WTC11 (cell line): ENCODE measurements around the gene SAE1.

Source experiments
- CREM ChIP-seq: sonication (generic); formaldehyde crosslinking; IDR thresholded peaks from 2 replicates; pipeline ENCODE4 v1.8.1; 2022; ENCODE audit warnings: mild to moderate bottlenecking, missing genetic modification reagents, moderate library complexity
- CTCF ChIP-seq: fragments of 200-600 bp; IDR thresholded peaks from 2 replicates; pipeline ENCODE4 v1.8.0; 2022; ENCODE audit warnings: antibody characterized with exemption
- FOXK1 ChIP-seq: sonication (generic); formaldehyde crosslinking; IDR thresholded peaks from 2 replicates; pipeline ENCODE4 v1.8.0; 2022; ENCODE audit warnings: mild to moderate bottlenecking, moderate library complexity, missing genetic modification reagents
- GRHL2 ChIP-seq: fragments of 250-450 bp; sonication (Bioruptor Pico); IDR thresholded peaks from 2 replicates; pipeline ENCODE4 v1.8.0; 2022; ENCODE audit warnings: mild to moderate bottlenecking, moderate library complexity; ENCODE audit not compliant: insufficient replicate concordance, severe bottlenecking
- IRF2 ChIP-seq: sonication (generic); formaldehyde crosslinking; IDR thresholded peaks from 2 replicates; pipeline ENCODE4 v1.8.0; 2022; ENCODE audit warnings: low read depth, missing genetic modification reagents, borderline replicate concordance
- JUN ChIP-seq: sonication (generic); formaldehyde crosslinking; IDR thresholded peaks from 2 replicates; pipeline ENCODE4 v1.8.0; 2023; ENCODE audit warnings: mild to moderate bottlenecking, missing genetic modification reagents
- MLX ChIP-seq: sonication (generic); formaldehyde crosslinking; IDR thresholded peaks from 2 replicates; pipeline ENCODE4 v1.8.1; 2023; ENCODE audit warnings: mild to moderate bottlenecking, missing genetic modification reagents, moderate library complexity
- ZNF219 ChIP-seq: sonication (generic); formaldehyde crosslinking; IDR thresholded peaks from 2 replicates; pipeline ENCODE4 v1.8.0; 2023; ENCODE audit warnings: missing genetic modification reagents, mild to moderate bottlenecking, borderline replicate concordance
- ZNF423 ChIP-seq: fragments of 250-450 bp; sonication (Bioruptor Pico); IDR thresholded peaks from 2 replicates; pipeline ENCODE4 v2.1.2; 2022; ENCODE audit warnings: mild to moderate bottlenecking, moderate library complexity
- TF ChIP-seq, protein P1 (sequence below): sonication (generic); formaldehyde crosslinking; IDR thresholded peaks from 2 replicates; pipeline ENCODE4 v1.8.1; 2022; ENCODE audit warnings: low read depth, missing genetic modification reagents, borderline replicate concordance
- TF ChIP-seq, protein P2 (sequence below): sonication (generic); formaldehyde crosslinking; IDR thresholded peaks from 2 replicates; pipeline ENCODE4 v1.8.0; 2022; ENCODE audit warnings: mild to moderate bottlenecking, missing genetic modification reagents
- TF ChIP-seq, protein P3 (sequence below): sonication (generic); formaldehyde crosslinking; IDR thresholded peaks from 2 replicates; pipeline ENCODE4 v1.8.0; 2022; ENCODE audit warnings: mild to moderate bottlenecking, missing genetic modification reagents
- TF ChIP-seq, protein P4 (sequence below): sonication (generic); formaldehyde crosslinking; IDR thresholded peaks from 2 replicates; pipeline ENCODE4 v1.8.0; 2023; ENCODE audit warnings: mild to moderate bottlenecking, missing genetic modification reagents

DNA sequence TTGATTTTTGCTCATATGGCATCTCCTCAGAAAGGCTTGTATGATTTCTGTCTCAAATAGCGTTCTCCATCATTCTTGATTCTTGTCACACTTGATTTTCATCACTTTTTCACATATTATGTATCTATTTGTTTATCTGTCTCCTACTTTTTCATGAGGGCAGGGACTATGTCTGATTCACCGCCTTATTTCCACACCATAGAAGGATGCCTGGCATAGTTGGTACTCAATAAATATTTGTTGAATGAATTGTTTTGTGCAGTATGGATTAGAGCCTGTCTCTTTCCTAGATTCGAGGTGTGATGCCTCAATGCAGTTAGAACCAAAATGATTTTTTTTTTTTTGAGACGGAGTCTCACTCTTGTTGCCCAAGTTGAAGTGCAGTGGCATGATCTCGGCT is 12.1 kb downstream of the SAE1 start:
- no peak for TF ChIP-seq IRF2
- TF ChIP-seq, protein P1, sequence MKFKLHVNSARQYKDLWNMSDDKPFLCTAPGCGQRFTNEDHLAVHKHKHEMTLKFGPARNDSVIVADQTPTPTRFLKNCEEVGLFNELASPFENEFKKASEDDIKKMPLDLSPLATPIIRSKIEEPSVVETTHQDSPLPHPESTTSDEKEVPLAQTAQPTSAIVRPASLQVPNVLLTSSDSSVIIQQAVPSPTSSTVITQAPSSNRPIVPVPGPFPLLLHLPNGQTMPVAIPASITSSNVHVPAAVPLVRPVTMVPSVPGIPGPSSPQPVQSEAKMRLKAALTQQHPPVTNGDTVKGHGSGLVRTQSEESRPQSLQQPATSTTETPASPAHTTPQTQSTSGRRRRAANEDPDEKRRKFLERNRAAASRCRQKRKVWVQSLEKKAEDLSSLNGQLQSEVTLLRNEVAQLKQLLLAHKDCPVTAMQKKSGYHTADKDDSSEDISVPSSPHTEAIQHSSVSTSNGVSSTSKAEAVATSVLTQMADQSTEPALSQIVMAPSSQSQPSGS (CRISPR knock-in tag), result no peak
- no peak for TF ChIP-seq CTCF
- TF ChIP-seq, protein P2, sequence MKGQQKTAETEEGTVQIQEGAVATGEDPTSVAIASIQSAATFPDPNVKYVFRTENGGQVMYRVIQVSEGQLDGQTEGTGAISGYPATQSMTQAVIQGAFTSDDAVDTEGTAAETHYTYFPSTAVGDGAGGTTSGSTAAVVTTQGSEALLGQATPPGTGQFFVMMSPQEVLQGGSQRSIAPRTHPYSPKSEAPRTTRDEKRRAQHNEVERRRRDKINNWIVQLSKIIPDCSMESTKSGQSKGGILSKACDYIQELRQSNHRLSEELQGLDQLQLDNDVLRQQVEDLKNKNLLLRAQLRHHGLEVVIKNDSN (CRISPR knock-in tag), result no peak
- TF ChIP-seq, protein P3, sequence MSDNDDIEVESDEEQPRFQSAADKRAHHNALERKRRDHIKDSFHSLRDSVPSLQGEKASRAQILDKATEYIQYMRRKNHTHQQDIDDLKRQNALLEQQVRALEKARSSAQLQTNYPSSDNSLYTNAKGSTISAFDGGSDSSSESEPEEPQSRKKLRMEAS (CRISPR knock-in tag), result no peak
- no peak for TF ChIP-seq MLX
- no peak for TF ChIP-seq FOXK1 (CRISPR knock-in tag)
- no peak for TF ChIP-seq JUN
- TF ChIP-seq ZNF219, result no peak
- TF ChIP-seq CREM (CRISPR knock-in tag), result no peak
- TF ChIP-seq, protein P4, sequence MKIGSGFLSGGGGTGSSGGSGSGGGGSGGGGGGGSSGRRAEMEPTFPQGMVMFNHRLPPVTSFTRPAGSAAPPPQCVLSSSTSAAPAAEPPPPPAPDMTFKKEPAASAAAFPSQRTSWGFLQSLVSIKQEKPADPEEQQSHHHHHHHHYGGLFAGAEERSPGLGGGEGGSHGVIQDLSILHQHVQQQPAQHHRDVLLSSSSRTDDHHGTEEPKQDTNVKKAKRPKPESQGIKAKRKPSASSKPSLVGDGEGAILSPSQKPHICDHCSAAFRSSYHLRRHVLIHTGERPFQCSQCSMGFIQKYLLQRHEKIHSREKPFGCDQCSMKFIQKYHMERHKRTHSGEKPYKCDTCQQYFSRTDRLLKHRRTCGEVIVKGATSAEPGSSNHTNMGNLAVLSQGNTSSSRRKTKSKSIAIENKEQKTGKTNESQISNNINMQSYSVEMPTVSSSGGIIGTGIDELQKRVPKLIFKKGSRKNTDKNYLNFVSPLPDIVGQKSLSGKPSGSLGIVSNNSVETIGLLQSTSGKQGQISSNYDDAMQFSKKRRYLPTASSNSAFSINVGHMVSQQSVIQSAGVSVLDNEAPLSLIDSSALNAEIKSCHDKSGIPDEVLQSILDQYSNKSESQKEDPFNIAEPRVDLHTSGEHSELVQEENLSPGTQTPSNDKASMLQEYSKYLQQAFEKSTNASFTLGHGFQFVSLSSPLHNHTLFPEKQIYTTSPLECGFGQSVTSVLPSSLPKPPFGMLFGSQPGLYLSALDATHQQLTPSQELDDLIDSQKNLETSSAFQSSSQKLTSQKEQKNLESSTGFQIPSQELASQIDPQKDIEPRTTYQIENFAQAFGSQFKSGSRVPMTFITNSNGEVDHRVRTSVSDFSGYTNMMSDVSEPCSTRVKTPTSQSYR, result no peak
- no peak for TF ChIP-seq ZNF423 (CRISPR knock-in tag)
- no peak for TF ChIP-seq GRHL2 (CRISPR knock-in tag)
